Right lobe of liver (tissue), 6 donors: ENCODE data around the gene DEUP1. TPM values are rescaled to one million over a fixed set of nuclear protein-coding genes. Genes with fewer than 3 reads are reported as not detected.

ENCODE experiments used
- ATAC-seq, 4 donors: fragments of 200-7000 bp; cut with Tn5 transposase; one replicate each; pipeline ENCODE4 v1.9.1; 2020; ENCODE audit warnings: mild to moderate bottlenecking in 4 of 4, moderate library complexity in 4 of 4
- DNase-seq, 3 donors: peaks; one replicate each; pipeline ENCODE4 v3.0.0-alpha.2; 2020
- H3K27ac ChIP-seq, 3 donors: fragments of 200-600 bp; one replicate each; pipeline ENCODE4 v1.8.0; 2022
- H3K27me3 ChIP-seq, 2 donors: fragments of 200-600 bp; one replicate each; pipeline ENCODE4 v1.8.0; 2022
- H3K36me3 ChIP-seq, 4 donors: fragments of 200-600 bp; sonication (generic) in 1 of 4; one replicate each; pipeline versions ENCODE4 v1.5.1 to v1.8.0; 2017 to 2022; ENCODE audit warnings: control low read depth in 1 of 4
- H3K4me1 ChIP-seq, 4 donors: fragments of 200-600 bp; sonication (generic) in 1 of 4; one replicate each; pipeline versions ENCODE4 v1.5.1 to v1.8.0; 2017 to 2022; ENCODE audit warnings: control low read depth in 1 of 4
- H3K4me3 ChIP-seq, 3 donors: fragments of 200-600 bp; one replicate each; pipeline ENCODE4 v1.8.0; 2022
- H3K9me3 ChIP-seq, 4 donors: fragments of 200-600 bp; sonication (generic) in 1 of 4; one replicate each; pipeline versions ENCODE4 v1.5.1 to v1.8.0; 2017 to 2022; ENCODE audit warnings: control low read depth in 1 of 4
- POLR2A ChIP-seq: fragments of 450-650 bp; IDR thresholded peaks from one replicate; pipeline ENCODE4 v1.6.1; 2017; ENCODE audit warnings: antibody characterized with exemption, mild to moderate bottlenecking
- whole genome bisulfite sequencing: methylation state at CpG from one replicate; pipeline ENCODE4 v1.1.6; 2018; ENCODE audit warnings: low coverage, low lambda C conversion rate; ENCODE audit not compliant: insufficient coverage; ENCODE audit errors: missing lambda C conversion rate; 5-methylcytosine and 5-hydroxymethylcytosine counted together
- intact Hi-C, 2 donors: fragments of 100-400 bp; cut with DNase I; formaldehyde crosslinking; loops; one replicate each; pipeline versions ENCODE4 v1.11.2 to v1.14.1; 2022
- total RNA-seq, 6 experiments: library from RNA; depleted of rRNA in 2 of 6; stranded (reverse); fragments of >200 nt in 2 of 6; fragmentation: NEBNext Ultra II Directional in 3 of 6; extraction: Animal tissue kit (Norgen Biotek cat#: 25700) in 3 of 6; gene quantifications; one replicate each; pipeline versions ENCODE4 v1.1.0 to v1.2.4, GENCODE V29; 2016 to 2023
- TF ChIP-seq, protein P1 (sequence below), 4 donors: fragments of 200-600 bp in 3 of 4; fragments of 450-650 bp in 1 of 4; IDR thresholded peaks; one replicate each; pipeline versions ENCODE4 v1.5.1 to v1.8.0; 2016 to 2022; ENCODE audit warnings: antibody characterized with exemption in 4 of 4, mild to moderate bottlenecking in 2 of 4
- donor health status: DM: no; HTN: yes; CAD: no.
- donor health status: DM: no; HTN: no; CAD: no.
- donor health status: DM: no; HTN: no; CAD: no.
- donor health status: DM: no; HTN: yes; CAD: no.
- donor health status: DM: no; HTN: yes; CAD: no.

The DEUP1 gene
- total RNA-seq, 6 experiments from 2014 or later, result not detected

DNA sequence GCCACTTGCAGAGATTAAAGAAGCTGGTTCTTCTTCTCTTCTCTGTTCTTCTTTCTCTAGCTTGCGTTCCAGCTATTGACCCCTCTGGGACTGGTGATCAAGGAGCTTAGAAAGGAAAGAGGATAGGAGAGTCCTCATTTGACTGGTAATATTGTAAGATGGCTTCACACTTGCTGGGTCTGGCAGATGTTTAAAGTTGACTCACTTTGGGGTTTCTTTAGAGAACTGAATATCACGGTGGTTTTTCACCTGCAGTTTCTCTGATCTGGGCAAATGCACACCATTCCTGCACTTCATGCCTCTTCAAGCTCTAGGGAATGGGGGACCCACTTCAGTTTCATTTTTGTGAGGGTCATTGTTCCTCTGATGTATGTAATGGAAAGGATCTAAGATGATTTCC is 41.8 kb upstream of the DEUP1 start:
- Histone ChIP-seq H3K4me1 (no peaks in the 10 kb centered on the region), H3K36me3 (no peaks in the 10 kb centered on the region), H3K27ac (no peak overlapping the region), H3K9me3 (no peaks in the 10 kb centered on the region), H3K27me3 (no peaks in the 10 kb centered on the region), H3K4me3 (no peak overlapping the region)
- intact Hi-C loops, result no loop called here
- DNase-seq (no peak), ATAC-seq (no peak)
- TF ChIP-seq, protein P1, sequence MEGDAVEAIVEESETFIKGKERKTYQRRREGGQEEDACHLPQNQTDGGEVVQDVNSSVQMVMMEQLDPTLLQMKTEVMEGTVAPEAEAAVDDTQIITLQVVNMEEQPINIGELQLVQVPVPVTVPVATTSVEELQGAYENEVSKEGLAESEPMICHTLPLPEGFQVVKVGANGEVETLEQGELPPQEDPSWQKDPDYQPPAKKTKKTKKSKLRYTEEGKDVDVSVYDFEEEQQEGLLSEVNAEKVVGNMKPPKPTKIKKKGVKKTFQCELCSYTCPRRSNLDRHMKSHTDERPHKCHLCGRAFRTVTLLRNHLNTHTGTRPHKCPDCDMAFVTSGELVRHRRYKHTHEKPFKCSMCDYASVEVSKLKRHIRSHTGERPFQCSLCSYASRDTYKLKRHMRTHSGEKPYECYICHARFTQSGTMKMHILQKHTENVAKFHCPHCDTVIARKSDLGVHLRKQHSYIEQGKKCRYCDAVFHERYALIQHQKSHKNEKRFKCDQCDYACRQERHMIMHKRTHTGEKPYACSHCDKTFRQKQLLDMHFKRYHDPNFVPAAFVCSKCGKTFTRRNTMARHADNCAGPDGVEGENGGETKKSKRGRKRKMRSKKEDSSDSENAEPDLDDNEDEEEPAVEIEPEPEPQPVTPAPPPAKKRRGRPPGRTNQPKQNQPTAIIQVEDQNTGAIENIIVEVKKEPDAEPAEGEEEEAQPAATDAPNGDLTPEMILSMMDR (IDR thresholded peaks at IDR 0.05), result no peak
- WGBS, result 66% methylated on average over 2 of the region's 2 CpGs

DNA sequence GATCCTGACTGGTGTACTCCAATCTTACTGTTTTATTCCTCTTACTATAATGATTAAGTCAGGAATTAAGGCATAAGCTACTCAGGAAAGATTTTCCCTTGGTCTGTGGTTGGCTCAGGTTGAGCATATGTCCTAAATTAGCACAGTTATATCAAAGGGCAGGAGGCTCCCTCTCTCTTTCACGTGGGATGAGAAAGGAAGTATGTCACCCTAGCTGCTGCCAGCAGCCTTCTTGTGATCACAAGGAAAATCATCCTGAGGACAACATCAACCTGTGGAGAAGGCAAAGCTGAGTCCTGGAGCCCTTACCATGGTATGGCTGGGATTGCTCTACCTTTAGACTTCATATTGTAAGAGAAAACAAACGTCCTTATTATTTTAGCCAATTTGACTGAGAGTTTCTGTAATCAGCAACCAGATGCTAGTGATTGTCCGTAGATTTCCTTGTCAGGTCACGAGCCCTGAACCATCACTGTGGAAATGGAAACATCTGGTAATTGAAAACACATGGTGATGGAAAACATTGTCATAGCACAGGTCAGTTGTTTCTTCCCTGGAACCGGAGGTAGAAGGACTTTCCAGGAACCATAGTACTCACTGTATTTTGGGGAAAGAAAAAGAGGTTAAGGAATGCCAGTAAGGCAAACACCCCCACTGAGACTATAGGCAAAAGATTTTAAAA is 40.6 kb upstream of the DEUP1 start:
- Histone ChIP-seq H3K36me3 (no peaks in the 10 kb centered on the region), H3K4me1 (no peaks in the 10 kb centered on the region), H3K27ac (no peak overlapping the region), H3K9me3 (no peaks in the 10 kb centered on the region), H3K27me3 (no peaks in the 10 kb centered on the region), H3K4me3 (no peak overlapping the region)
- 64% methylated on average over 5 of the region's 5 CpGs for WGBS
- TF ChIP-seq, protein P1 (IDR thresholded peaks at IDR 0.05), result no peak
- TF ChIP-seq POLR2A, result no peak
- DNase-seq (no peak), ATAC-seq (no peak)
- intact Hi-C loops, result no loop called here

DNA sequence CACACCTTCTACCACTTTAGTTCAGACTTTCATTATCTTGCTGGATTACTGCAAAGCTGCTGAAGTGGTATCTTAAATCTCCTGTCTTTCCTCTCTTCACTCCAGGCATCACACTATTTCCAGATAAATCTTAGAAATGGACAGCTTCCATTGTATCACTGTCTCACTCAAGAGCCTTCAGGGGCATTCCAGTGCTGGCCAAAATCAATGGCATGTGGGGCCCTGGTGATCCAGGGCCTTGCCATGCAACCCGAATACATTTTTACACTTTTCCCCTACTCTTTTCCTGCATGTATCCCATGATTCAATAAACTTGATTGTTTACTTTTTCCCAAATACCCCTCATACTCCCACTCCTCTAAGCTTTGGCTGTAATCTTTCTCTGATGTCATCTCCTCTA is 39.4 kb upstream of the DEUP1 start:
- DNase-seq, result no peak
- TF ChIP-seq POLR2A, result no peak
- TF ChIP-seq, protein P1 (IDR thresholded peaks at IDR 0.05), result no peak
- 88% methylated on average over 1 of the region's 1 CpG for WGBS

DNA sequence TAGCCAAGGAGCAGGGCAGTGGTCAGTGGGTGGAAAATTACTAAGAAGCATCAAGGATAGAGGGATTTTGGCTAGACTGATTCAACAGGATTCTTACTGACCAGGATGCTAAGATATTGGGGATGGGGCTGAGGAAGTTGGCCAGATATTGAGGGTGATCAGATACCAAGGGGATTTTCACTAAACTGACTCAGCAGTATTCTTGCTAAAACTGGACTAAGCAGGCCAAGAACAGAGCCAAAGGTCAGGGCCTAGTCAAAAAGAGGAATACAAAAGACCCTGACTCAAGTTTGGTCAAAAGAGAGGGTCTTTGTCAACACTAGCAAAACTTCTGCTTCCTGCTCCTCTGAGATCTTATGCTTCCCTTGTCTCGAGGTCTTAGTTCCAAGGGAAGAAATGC is 38.6 kb upstream of the DEUP1 start:
- intact Hi-C loops, result no loop called here
- no peaks in the 10 kb centered on the region for H3K36me3 ChIP-seq
- TF ChIP-seq, protein P1 (IDR thresholded peaks at IDR 0.05), result no peak
- TF ChIP-seq POLR2A, result no peak
- H3K27me3 ChIP-seq, result no peaks in the 10 kb centered on the region
- ATAC-seq (no peak), DNase-seq (no peak)
- H3K4me3 ChIP-seq, result no peak overlapping the region
- no peaks in the 10 kb centered on the region for H3K4me1 ChIP-seq
- no peaks in the 10 kb centered on the region for H3K9me3 ChIP-seq
- 70% methylated on average over 1 of the region's 1 CpG for WGBS
- H3K27ac ChIP-seq, result no peak overlapping the region

More for the DNA sequence above, 39.4 kb upstream of the DEUP1 start:
- no peaks in the 10 kb centered on the region for H3K36me3 ChIP-seq
- no peak for ATAC-seq
- no peak overlapping the region for H3K27ac ChIP-seq
- H3K9me3 ChIP-seq, result no peaks in the 10 kb centered on the region
- H3K27me3 ChIP-seq, result no peaks in the 10 kb centered on the region
- H3K4me1 ChIP-seq, result no peaks in the 10 kb centered on the region
- H3K4me3 ChIP-seq, result no peak overlapping the region
- intact Hi-C loops, result no loop called here
